HG03095 (cell line): Measurements from ENCODE around the gene CNTNAP2.
"Not testable (repeated sequence)": the region's sequence is repeated elsewhere in the genome, so short reads cannot be mapped to it uniquely, and the experiment has no call there.

Experiments used
- ATAC-seq: cut with Tn5 transposase; IDR thresholded peaks from one replicate; pipeline ENCODE4 v1.9.1; 2021; ENCODE audit warnings: moderate library complexity; ENCODE audit not compliant: unreplicated experiment

Gene CNTNAP2

GRCh38 chr7:146146831-146147486 is 30.4 kb downstream of the CNTNAP2 start:
- ATAC-seq: no peak

DNA sequence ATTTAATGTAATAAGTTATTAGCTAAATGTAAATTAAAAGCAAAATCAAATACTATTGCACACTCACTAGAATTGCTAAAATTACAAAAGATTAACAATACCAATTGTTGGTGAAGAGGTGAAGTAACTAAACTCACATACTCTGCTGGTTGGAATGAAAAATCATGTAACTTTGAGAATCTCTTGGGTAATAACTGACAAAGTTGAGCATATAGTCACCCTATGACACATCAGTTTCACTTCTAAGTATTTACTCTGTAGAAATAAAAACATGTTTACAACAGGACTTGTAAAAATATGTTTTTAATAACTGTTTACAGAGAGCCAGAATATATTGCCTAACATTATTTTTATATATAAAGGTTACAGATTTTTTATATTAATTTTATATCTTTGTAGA is 33.6 kb downstream of the CNTNAP2 start:
- no peak for ATAC-seq

GRCh38 chr7:146172112-146172511 is 55.5 kb downstream of the CNTNAP2 start:
- ATAC-seq: no peak

GRCh38 chr7:146175716-146176115 is 59.1 kb downstream of the CNTNAP2 start:
- no peak for ATAC-seq

- no peak for ATAC-seq
Measured at GRCh38 chr7:146176860-146177259, 60.3 kb downstream of the CNTNAP2 start.

DNA sequence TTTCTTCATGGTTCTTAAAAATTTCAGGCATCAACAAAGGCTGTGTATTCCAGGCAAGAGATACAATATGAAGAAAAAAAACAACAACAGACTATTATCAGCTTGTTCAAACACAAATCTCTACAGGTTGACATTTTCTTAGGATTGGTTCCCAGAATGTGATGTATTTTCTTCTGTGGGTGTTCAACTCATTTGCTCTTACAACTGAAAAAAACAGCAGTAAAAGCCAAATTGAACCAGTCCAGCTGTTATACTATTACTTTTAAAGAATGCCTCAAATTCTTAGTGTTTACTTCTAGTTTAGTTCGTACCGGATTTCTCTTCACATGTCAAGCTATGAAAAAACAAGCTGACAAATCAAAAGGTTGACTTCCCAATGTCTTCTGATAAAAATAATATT is 60.7 kb downstream of the CNTNAP2 start:
- ATAC-seq: no peak

- no peak for ATAC-seq
Measured at GRCh38 chr7:146185844-146186243, 69.2 kb downstream of the CNTNAP2 start.

GRCh38 chr7:146191428-146191827 is 74.8 kb downstream of the CNTNAP2 start:
- not testable (repeated sequence) for ATAC-seq

GRCh38 chr7:146201945-146202344 is 85.3 kb downstream of the CNTNAP2 start:
- no peak for ATAC-seq

DNA sequence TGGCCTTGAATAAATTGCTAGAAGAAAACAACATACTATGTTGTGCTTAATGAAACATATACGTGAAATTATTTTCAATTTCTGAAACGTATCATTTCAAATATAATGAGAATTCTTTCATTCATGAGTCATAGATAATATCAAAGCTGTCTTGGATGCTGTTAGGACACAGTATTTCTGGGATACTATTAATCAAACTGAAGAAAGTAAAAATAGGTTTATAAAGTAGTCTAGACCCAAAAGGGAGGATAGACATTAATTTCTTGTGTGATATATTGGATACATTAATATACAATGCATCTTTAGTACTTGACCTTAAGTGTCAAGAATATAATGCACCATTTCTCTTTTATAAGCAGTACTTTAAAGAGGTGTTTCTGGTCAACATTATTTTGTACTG is 89.7 kb downstream of the CNTNAP2 start:
- ATAC-seq: no peak

- no peak for ATAC-seq
Measured at GRCh38 chr7:146208492-146208891, 91.9 kb downstream of the CNTNAP2 start.

GRCh38 chr7:146214842-146215241 is 98.2 kb downstream of the CNTNAP2 start:
- ATAC-seq: no peak

GRCh38 chr7:146216396-146217041 is 99.9 kb downstream of the CNTNAP2 start:
- no peak for ATAC-seq

GRCh38 chr7:146223851-146224250 is 107.2 kb downstream of the CNTNAP2 start:
- no peak for ATAC-seq

DNA sequence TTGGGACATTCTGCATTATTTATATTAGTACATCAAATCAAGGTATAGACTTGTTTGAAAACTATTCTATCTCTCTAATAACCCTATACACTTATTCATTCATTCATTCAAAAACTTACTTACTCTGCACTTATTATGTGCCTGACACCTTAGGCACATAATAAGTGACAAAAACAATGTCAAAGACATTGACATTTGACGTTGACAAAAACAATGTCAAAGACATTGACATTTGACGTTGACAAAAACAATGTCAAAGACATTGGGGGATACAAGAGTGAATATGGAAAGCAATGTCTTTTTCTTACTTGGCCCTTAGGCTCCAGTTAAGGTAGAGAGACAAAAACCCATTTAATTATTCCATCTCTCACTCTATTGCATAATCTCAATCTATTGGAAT is 116.0 kb downstream of the CNTNAP2 start:
- no peak for ATAC-seq

GRCh38 chr7:146235195-146235594 is 118.6 kb downstream of the CNTNAP2 start:
- no peak for ATAC-seq

DNA sequence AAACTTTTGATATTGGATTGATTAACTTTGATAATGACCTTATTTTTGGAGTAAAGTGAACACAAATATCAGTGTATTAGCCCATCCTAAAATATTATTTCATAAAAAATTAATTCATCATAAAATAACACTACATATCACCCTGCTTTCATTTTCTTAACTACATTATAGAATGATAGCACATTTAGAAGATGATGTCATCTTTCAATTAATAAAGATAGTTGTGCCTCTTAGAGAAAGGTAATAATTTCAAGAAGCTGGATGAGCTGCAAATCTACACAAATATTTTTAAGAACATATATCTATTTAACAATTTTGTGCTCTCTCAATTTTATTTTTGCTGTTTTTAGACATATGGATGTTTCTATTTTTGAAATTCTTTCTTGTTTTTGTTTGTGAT is 126.1 kb downstream of the CNTNAP2 start:
- ATAC-seq: no peak

GRCh38 chr7:146247991-146248390 is 131.4 kb downstream of the CNTNAP2 start:
- ATAC-seq: not testable (repeated sequence)

- ATAC-seq: not testable (repeated sequence)
Measured at GRCh38 chr7:146248744-146249143, 132.1 kb downstream of the CNTNAP2 start.

- no peak for ATAC-seq
Measured at GRCh38 chr7:146249272-146249671, 132.7 kb downstream of the CNTNAP2 start.

DNA sequence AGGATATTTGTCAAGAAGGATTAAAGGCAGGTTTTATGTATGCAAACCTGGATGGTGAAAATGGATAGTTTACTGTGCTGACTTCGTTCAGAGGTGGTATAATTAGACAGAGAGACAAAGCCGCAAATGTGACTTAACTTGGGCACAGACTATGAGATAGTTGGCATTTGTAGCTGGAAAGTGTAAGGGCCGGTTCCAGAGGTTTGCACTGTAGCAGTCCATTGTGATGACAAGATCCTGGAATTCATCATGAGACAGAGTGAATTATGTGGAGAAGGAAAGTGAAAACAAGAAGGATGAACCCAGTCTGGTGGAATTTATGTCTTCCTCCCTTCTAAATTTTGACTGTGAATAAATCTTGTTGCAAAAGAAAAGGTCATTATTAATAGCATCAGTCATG is 139.0 kb downstream of the CNTNAP2 start:
- no peak for ATAC-seq

DNA sequence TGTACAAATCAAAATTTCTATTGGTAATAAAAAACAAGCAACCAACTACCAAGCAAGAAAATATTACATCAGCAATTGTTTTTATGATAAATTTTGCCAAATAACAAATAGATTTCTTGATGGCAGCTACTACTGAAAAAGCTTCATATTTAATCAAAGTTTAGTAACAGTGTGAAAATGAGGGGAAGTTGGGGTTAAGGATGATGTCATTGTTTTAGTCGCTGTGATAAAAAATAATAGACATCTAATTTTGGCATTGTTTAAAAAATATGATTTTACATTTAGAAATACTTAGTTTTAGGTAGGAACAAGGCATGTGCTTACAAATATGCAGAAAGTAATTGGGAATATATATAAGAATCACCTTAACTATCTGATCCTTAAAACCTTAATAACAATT is 145.9 kb downstream of the CNTNAP2 start:
- no peak for ATAC-seq

GRCh38 chr7:146276888-146277287 is 160.3 kb downstream of the CNTNAP2 start:
- ATAC-seq: no peak
